Skeletal muscle cell (primary cell): ENCODE measurements around the gene CRYL1.

Experiments
- DNase-seq: peaks from one replicate; pipeline ENCODE4 v3.0.0-alpha.2; 2010; ENCODE audit warnings: low read depth
- H3K4me3 ChIP-seq: 2 replicates; pipeline ENCODE4 v1.5.1; 2011; ENCODE audit warnings: low read depth, mild to moderate bottlenecking, control low read depth, low read length, moderate library complexity

The CRYL1 gene

DNA sequence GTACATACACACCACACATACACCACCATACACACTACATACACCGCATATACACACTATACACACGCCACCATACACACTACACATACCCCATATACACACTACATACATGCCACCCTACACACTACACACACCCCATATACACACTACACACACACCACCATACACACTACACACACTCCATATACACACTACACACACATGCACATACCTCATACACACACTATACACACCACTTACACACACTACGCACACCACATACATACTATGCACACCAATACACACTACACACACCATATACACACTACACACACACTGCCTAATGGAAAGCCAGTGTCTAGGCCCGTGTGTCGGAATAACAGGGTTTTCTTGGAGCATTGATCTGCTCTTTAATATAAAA, 27.5 kb downstream of the CRYL1 start:
- no peak for DNase-seq
- H3K4me3 ChIP-seq = no peak overlapping the region

DNA sequence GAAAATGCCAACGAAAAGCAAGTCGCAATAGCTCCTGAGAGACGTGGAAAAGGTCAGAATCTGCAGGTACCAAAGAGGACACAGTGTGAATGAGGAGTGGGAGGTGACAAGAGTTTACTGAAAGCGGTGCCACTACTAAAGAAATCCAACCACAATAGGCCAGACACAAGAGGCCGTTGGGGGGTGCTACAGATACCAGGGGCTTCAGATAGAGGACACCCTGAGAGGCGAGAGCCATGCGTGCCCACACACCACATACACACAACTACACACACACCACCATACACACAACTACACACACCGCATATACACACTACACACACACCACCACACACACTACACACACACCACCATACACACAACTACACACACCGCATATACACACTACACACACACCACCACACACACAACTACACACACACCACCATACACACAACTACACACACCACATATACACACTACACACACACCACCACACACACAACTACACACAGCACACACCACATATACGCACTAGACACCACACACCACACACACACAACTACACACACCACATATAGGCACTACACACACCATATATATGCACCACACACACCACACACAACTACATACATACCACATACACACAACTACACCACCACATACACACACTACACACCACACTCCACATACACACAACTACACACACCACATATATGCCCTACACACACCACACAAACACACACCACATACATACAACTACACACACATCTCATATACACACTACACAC, 28.5 kb downstream of the CRYL1 start:
- H3K4me3 ChIP-seq = no peak overlapping the region
- DNase-seq = no peak

DNA sequence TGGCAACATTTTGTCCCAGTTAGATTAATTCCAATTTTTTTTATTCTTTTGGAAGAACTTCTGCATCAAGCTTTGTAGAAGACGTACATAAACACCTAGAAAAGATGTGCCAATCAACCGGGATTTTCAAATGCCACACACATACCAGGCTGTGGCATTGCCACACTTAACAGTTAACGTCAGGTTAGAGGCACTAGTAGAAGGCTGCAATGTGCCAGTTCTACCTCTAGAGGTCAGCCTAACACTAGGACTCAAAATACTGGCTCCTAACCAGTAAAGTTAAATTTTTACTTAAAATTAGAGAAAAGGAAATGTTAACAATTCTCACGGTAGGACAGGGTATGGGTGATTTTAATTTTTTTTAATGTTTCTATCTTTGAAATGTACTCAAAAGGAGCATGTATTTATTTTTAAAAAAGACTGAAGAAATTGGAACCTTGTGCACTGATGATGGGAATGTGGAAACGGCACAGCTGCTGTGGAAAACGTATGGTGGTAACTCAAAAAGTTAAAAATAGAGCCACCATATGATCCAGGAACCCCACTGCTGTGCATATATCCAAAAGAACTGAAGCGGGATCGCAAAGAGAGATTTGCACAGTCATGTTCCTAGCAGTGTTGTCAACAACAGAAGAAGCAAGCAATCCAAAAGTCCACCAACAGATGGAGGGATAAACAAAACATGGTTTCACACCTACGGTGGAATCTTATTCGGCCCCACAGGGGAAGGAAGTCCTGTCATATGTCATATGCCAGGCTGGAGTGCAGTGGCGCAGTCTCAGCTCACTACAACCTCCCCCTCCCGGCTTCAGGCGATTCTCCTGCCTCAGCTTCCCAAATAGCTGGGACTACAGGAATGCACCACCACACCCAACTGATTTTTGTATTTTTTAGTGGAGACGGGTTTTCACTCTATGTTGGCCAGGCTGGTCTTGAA, 30.3 kb downstream of the CRYL1 start:
- peak overlapping the region; percentile 2 for H3K4me3 ChIP-seq
- peak; percentile 23 for DNase-seq

DNA sequence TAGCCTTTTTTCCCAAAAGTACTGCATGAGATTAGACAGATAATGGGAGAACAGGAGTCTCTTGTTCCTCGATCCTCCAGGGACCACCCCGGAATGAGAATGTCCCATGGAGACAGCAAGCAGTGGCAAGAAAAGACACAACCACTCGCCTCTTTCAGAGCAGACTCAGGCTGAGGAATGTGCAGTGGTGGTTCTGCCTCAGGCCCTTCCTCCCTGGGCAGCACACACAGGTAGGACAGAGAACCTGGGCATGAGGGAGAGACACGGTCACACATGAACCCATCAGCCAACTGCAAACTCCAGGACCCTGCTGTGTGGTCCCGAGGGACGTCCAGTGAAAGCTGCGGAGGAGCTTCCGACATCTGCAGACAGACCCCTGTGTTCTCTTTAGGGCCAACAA, 31.0 kb downstream of the CRYL1 start:
- H3K4me3 ChIP-seq = no peak overlapping the region
- no peak for DNase-seq

DNA sequence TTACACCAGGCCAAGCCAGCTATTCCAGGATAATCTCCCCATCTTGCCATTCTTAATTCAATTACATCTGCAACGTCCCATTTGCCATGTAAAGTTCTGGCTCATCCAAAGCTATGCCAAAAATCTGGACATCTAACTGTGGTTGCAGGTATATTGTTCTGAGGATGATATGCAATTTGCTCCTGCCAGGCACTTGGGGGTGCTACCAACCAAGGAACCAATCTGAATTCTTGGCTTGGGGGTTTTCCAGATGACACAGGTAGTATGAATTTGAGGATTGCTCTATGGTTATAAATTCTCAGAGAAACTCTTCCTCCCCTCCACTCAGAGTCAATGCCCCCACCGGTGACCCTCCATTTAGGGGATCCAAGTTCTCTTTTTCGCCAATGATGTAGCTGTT, 33.0 kb downstream of the CRYL1 start:
- H3K4me3 ChIP-seq = no peak overlapping the region
- no peak for DNase-seq

DNA sequence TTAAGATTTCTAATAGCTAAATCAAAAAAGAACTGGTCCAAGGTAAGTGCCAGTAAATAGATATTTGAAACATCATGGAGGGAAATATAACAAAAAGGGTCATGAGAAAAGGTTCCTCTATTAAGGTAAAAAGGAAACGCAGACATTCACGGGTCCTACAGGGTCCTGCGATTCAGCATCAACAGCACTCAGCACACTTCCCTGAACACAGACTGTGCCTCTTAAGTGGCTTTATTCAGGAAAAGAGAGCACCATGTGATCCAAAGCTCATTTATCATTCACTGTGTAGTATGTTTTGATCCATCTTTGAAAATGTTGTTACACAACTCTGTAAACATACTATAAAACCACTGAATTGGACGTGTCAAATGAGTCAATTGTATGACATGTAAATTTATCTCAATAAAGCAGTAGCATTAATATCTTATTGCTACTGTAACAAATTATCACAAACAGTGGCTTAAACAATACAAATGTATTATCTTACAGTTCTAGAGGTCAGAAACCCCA, 33.7 kb downstream of the CRYL1 start:
- no peak overlapping the region for H3K4me3 ChIP-seq

DNA sequence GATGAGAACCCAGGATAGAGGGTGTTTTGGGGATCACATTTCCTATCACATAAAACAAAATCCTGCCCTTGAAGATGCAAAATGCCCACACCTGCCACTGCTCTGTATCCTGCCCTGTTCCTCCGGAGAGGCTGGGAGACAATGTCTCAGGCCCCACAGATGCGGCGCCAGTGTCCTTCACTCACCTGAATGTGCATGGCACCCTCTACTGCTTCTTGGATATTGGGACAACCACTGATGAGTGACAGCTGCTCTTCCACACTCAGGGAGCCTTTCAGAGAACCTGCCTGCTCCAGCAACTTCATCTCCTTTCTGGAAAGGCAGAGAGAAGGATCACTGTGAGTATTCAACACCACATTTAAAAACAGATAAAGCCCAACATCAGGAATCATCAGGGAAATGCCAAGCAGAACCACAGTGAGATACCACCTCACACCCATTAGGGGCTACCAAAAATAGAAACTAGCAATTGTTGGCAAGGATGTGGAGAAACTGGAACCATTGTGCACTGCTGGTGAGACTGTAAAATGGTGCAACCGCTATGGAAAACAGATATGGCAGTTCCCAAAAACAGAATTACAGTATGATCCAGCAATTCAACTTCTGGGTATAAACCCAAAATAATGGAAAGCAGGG, 36.4 kb downstream of the CRYL1 start:
- no peak for DNase-seq
- no peak overlapping the region for H3K4me3 ChIP-seq

More for the DNA sequence above, 33.7 kb downstream of the CRYL1 start:
- DNase-seq = no peak

DNA sequence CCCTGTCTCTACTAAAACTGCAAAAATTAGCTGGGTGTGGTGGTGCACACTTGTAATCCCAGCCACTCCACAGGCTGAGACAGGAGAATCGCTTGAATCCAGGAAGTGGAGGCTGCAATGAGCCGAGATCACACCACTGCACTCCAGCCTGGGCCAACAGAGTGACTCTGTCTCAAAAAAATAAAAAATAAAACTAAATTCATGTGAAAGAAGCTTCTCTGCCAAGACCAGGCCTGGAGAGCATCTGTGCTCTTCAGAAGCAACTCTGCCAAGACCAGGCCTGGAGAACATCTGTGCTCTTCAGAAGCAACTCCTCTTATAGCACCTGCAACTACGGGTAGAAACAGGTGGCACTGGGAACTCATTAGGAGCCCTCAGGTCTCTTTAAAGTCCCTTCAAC, 37.7 kb downstream of the CRYL1 start:
- DNase-seq = no peak
- no peak overlapping the region for H3K4me3 ChIP-seq

DNA sequence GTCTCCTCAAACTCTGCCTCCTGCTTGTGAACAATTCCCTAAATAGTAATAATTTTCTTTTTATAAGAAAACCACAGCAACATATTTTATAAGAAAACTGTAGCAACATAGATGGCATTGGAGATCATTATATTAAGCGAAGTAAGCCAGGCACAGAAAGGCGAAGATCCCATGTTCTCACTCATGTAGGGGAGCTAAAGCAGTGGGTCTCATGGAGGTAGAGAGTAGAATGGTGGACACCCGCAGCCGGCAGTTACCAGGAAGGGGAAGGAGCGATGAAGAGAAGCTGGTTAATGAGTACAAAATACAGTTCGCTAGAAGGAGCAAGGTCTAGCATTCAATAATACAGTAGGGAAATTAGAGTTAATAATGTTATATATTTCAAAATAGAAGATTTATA, 42.9 kb downstream of the CRYL1 start:
- H3K4me3 ChIP-seq = no peak overlapping the region
- DNase-seq = no peak

DNA sequence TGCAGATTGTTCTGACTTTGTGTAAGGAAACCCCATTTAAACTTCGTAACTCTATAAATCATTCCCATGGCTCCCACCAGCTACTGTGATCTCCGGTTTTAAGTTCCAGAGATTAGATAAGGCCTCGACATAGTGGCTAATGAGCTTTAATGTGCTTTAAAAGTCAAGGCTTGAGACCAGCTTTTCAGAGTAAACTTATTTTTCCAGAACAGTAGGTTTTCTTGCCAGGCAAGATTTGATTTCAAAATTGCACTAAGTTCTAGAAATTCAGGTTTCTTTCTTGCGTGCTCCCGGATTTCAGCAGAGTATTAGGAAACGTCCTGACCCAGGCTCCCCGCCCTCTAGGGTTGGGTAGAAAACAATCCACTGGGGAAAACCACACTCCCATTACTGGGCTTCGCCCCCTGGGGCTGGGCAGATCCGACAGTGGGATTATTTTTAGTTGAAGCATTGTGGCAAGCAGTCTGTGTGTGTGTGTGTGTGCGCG, 43.3 kb downstream of the CRYL1 start:
- DNase-seq = no peak
- H3K4me3 ChIP-seq = no peak overlapping the region

DNA sequence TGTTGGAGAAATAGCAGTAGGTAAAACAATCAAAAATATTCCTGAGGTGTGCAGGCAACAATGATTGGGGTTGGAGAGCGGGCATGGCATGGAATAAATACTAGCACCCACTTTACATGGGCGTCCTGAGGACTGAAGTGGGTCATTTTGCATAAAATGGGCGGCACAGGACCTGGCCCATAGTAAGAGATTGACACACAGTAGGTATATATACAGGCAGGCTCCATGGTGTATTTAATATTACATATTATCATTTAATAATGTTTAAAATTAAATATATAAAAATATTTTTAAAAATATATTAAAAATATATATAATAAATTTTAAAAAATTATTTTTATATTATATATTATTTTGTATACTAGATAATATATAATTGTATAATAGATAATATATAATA, 48.3 kb downstream of the CRYL1 start:
- no peak overlapping the region for H3K4me3 ChIP-seq
- no peak for DNase-seq

DNA sequence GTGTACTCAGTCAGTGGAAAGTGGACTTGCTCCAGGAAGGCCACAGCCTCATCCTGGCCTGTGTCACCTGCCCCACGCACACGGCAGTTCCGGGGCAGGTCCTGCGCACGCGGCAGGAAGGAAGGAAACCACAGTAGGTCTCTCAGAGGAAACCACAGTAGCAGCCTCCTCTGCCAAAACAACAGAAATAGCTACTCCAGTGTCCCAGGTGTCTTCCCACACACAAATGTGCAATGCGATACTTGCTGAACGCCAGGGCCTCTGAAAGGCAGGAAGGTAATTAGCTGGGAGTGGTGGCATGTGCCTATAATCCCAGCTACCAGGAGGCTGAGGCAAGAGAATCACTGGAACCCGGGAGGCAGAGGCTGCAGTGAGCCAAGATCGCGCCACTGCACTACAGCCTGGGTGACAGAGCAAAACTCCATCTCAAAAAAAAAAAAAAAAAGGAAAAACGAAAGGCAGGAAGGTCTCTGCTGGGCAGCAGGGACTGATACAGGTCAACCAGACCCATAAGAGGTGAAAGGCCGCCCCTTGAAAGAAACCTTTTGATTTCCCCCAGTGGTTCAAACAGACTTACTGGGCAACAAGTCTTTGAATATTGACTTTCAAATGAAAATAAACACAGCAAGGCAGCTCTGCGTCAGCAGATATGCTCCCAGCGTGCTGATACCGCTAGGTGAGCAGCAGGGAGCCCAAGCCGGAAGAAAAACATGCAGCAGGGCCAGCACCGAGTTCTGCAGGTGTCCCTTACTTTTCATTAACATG, 49.5 kb downstream of the CRYL1 start:
- DNase-seq = no peak
- H3K4me3 ChIP-seq = no peak overlapping the region

DNA sequence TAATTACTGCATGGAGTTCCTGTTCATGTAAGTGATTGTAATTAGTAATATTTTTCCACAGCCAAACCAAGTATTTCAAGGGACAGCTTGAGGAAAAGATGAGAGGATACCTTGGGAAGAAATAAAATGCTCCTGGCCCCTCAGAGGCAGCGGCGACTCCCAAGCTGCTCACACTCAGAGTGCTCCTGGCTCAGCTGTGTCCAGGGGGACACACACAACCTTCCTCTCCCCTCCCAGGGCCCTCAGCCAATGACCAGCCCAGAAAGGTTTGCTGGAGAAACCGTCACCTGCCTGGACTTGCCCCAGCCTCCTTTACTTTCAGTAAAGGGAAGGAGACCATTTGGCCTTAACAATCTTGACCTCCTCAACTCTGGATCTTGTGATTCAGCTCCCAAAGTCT, 51.1 kb downstream of the CRYL1 start:
- no peak for DNase-seq
- H3K4me3 ChIP-seq = no peak overlapping the region

DNA sequence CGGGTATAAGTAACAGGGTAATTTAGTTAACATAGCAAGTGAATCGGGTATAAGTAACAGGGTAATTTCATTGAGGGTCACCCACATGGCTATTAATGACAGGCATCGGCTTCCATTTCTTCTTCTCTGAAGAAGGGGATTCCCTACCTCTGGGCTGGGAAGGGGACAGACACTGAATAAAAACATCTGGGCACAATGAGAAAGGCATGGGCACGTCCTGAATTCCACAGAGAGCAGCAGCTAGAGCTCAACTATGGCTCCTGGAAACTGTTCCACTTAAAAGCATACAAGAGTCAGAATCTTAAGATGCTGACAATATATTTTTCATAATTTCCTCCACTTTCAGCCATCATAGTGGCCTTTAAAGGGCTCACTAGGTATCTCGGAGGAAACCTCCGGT, 51.8 kb downstream of the CRYL1 start:
- H3K4me3 ChIP-seq = no peak overlapping the region
- DNase-seq = no peak

DNA sequence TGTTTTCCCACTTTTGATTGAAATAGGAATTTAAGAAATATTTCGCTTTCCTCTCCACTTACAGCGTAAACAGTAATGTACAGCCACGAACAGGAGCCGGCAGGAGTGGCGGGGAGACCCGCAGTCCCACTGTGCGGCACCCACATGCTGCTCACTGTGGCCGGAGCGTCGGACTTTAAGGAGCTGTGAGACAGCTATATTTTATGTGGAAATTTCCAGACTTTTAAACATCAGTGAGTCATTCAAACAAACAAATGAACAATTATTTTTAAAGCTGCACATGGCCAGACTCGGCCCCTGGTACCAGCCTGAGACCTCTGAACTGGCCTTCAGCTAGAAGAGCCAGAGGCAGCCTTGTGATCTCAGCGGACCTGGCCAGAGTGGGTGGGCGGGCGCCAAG, 52.5 kb downstream of the CRYL1 start:
- no peak overlapping the region for H3K4me3 ChIP-seq
- no peak for DNase-seq

DNA sequence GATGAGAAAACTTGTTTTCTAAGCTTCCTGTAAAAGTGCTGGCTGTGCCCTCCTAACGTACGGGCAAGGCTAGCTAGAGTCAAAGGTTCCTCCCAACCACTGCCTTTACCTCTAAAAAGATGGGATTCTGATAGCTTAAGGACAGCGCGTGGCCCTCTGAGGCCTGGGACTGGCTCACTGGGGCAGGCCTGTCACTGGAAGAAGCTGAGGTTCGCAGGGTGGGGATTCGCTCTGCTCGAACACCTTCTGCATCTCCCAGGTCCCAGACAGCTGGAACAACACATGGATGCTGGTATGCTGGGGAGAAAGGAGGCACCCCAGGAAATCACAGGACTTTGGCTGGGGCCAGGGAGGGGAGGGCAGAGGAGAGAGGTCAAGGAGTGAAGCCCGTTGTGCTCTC, 53.1 kb downstream of the CRYL1 start:
- H3K4me3 ChIP-seq = no peak overlapping the region
- DNase-seq = no peak

DNA sequence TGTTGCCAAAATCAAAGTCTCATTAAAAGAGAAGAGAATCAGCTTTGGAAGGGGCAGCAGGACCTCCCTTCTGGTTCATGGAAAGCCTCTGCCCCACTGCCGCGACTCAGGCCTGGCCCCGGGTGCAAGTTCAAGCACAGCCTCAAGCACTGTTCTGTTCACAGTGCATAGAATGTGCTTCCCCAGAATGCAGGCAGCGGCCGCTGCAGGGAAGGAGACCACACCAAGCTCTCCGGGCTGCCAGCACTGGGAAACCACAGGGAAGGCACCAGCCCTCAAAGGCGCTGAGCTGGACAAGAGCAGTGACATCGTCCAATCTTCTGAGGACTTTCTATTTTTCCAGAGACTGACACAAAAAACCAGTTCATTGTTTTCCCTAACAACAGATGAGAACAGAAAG, 55.5 kb downstream of the CRYL1 start:
- no peak overlapping the region for H3K4me3 ChIP-seq
- DNase-seq = no peak

DNA sequence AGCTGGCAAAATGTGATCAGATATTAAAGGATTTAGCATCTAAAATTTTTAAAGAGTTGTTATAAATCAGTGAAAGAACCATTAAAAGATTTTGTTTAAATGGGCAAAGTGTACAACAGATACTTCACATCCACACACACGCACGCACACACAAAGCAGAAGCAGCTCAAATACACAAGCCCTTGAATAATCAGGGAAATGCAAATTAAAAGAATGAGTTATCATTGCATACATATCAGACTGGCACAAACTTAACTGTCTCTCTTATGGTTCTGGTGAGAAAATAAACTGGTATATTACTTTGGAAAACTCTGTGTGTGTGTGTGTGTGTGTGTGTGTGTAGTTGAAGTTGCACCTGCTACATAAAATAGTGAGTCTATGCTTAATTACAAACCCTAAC, 59.3 kb downstream of the CRYL1 start:
- no peak for DNase-seq
- no peak overlapping the region for H3K4me3 ChIP-seq

DNA sequence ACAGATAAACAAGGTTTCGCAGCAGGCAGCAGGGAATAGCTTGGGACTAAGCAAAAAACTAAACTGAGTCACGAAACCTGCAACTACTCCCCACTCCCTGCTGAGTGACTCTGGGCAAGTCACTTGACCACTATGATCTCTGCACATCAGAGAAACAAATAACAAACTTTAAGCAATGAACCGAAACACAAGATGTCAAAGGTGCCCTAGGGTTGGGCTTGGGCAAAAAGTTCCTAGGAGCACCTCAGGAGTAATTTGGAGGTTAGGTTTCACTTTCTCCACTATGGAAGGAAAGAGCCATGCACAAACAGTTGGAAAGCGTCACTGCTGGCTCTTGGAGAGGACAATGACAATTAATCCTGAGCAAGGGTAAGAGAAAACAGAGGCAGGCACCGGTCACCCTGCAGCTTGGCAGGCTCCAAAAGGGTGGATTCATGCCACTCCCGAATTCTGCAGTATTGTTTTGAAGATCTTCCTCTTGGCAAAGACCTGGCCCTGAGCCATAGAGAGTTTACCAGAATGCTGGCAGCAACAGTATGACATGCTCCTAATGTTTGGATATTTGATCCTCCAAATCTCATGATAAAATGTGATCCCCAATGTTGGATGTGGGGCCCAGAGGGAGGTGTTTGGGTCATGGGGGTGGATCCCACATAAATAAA, 60.3 kb downstream of the CRYL1 start:
- no peak overlapping the region for H3K4me3 ChIP-seq
- no peak for DNase-seq
